Mesendoderm (in vitro differentiated cells): ENCODE results near the gene WDR33.

ENCODE experiments used
- DNase-seq: peaks from one replicate; pipeline ENCODE4 v3.0.0; 2013
- H2AK5ac ChIP-seq: 2 replicates; pipeline ENCODE4 v1.6.1; 2013; ENCODE audit warnings: low read length, inconsistent platforms
- H2BK120ac ChIP-seq: 2 replicates; pipeline ENCODE4 v1.6.1; 2013; ENCODE audit warnings: low read depth, mild to moderate bottlenecking, low read length, moderate library complexity, mixed read lengths
- H2BK15ac ChIP-seq: replicated peaks from 2 replicates; pipeline ENCODE4 v1.6.1; 2013; ENCODE audit warnings: low read depth, mild to moderate bottlenecking, moderate library complexity
- H2BK5ac ChIP-seq: 2 replicates; pipeline ENCODE4 v1.6.1; 2013; ENCODE audit warnings: low read length, inconsistent platforms
- H3K18ac ChIP-seq: 2 replicates; pipeline ENCODE4 v1.6.1; 2013; ENCODE audit warnings: mild to moderate bottlenecking, low read length, mixed read lengths
- H3K23ac ChIP-seq: one replicate; pipeline ENCODE4 v1.6.1; 2013; ENCODE audit warnings: low read length
- H3K27ac ChIP-seq: 2 replicates; pipeline ENCODE4 v1.5.1; 2013; ENCODE audit warnings: low read depth, mild to moderate bottlenecking, inconsistent platforms, low read length, moderate library complexity
- H3K27me3 ChIP-seq: 2 replicates; pipeline ENCODE4 v1.6.1; 2013; ENCODE audit warnings: low read length, control low read depth, mild to moderate bottlenecking, inconsistent platforms; ENCODE audit not compliant: insufficient read depth, poor library complexity
- H3K36me3 ChIP-seq: 2 replicates; pipeline ENCODE4 v1.6.1; 2013; ENCODE audit warnings: low read length, inconsistent platforms; ENCODE audit not compliant: control insufficient read depth, insufficient read depth
- H3K4ac ChIP-seq: one replicate; pipeline ENCODE4 v1.6.1; 2013; ENCODE audit warnings: low read depth, mild to moderate bottlenecking, low read length, moderate library complexity
- H3K4me1 ChIP-seq: 2 replicates; pipeline ENCODE4 v1.6.1; 2013; ENCODE audit warnings: low read depth, low read length, inconsistent platforms; ENCODE audit not compliant: control insufficient read depth
- H3K4me2 ChIP-seq: 2 replicates; pipeline ENCODE4 v1.6.1; 2013; ENCODE audit warnings: low read length
- H3K4me3 ChIP-seq: 2 replicates; pipeline ENCODE4 v1.5.1; 2013; ENCODE audit warnings: mild to moderate bottlenecking, low read length
- H3K56ac ChIP-seq: one replicate; pipeline ENCODE4 v1.6.1; 2013; ENCODE audit warnings: low read length
- H3K79me1 ChIP-seq: 2 replicates; pipeline ENCODE4 v1.6.1; 2013; ENCODE audit warnings: low read length, inconsistent platforms
- H3K79me2 ChIP-seq: 2 replicates; pipeline ENCODE4 v1.6.1; 2013; ENCODE audit warnings: mild to moderate bottlenecking, low read length; ENCODE audit not compliant: control insufficient read depth, insufficient read depth
- H3K9ac ChIP-seq: 2 replicates; pipeline ENCODE4 v1.6.1; 2013; ENCODE audit warnings: low read length, inconsistent platforms
- H4K5ac ChIP-seq: one replicate; pipeline ENCODE4 v1.6.1; 2013; ENCODE audit warnings: low read length
- H4K8ac ChIP-seq: one replicate; pipeline ENCODE4 v1.6.1; 2013; ENCODE audit warnings: low read depth, mild to moderate bottlenecking, control low read depth, low read length, moderate library complexity
- WGBS: extraction: QIAGEN DNeasy Blood & Tissue Kit; methylation state at CpG from one replicate; pipeline ENCODE4 v1.1.7; 2013; ENCODE audit warnings: low lambda C conversion rate, missing lambda C conversion rate; ENCODE audit not compliant: insufficient coverage; ENCODE audit errors: extremely low coverage; 5-methylcytosine and 5-hydroxymethylcytosine counted together

The WDR33 gene

GRCh38 chr2:127658146-127658545 lies 152.8 kb downstream of the WDR33 start:
- WGBS, result no CpG with 5 or more reads among the region's 6 CpGs
- no peaks in the 10 kb centered on the region for H3K79me1 ChIP-seq

GRCh38 chr2:127657232-127657595 lies 153.8 kb downstream of the WDR33 start:
- H3K36me3 ChIP-seq, result no peaks in the 10 kb centered on the region
- H3K4me1 ChIP-seq, result no peaks in the 10 kb centered on the region
- no peak overlapping the region for H2BK15ac ChIP-seq
- no CpG with 5 or more reads among the region's 17 CpGs for WGBS
- H3K79me1 ChIP-seq, result no peaks in the 10 kb centered on the region
- no peak overlapping the region for H3K23ac ChIP-seq
- no peak overlapping the region for H3K27ac ChIP-seq
- DNase-seq, result no peak
- H3K4me2 ChIP-seq, result no peak overlapping the region
- H2AK5ac ChIP-seq, result no peak overlapping the region
- H2BK5ac ChIP-seq, result no peak overlapping the region
- H3K56ac ChIP-seq, result no peak overlapping the region
- no peaks in the 10 kb centered on the region for H3K79me2 ChIP-seq
- H4K8ac ChIP-seq, result no peak overlapping the region
- no peak overlapping the region for H3K9ac ChIP-seq
- H3K4me3 ChIP-seq, result no peak overlapping the region
- no peak overlapping the region for H4K5ac ChIP-seq
- no peak overlapping the region for H3K4ac ChIP-seq
- H3K27me3 ChIP-seq, result no peaks in the 10 kb centered on the region
- H2BK120ac ChIP-seq, result no peak overlapping the region
- H3K18ac ChIP-seq, result no peak overlapping the region

More at GRCh38 chr2:127658146-127658545, 152.8 kb downstream of the WDR33 start:
- Histone ChIP-seq H3K36me3 (no peaks in the 10 kb centered on the region), H3K56ac (no peak overlapping the region), H3K4me1 (no peaks in the 10 kb centered on the region), H2BK15ac (no peak overlapping the region), H3K4me3 (no peak overlapping the region), H4K5ac (no peak overlapping the region), H3K18ac (no peak overlapping the region), H3K27me3 (no peaks in the 10 kb centered on the region), H3K9ac (no peak overlapping the region), H2AK5ac (no peak overlapping the region), H2BK120ac (no peak overlapping the region), H3K4me2 (no peak overlapping the region), H3K27ac (no peak overlapping the region), H3K4ac (no peak overlapping the region), H2BK5ac (no peak overlapping the region), H3K79me2 (no peaks in the 10 kb centered on the region), H3K23ac (no peak overlapping the region), H4K8ac (no peak overlapping the region)
- DNase-seq, result no peak

GRCh38 chr2:127656569-127657231 lies 154.3 kb downstream of the WDR33 start:
- Histone ChIP-seq H2BK15ac (no peak overlapping the region), H2BK5ac (no peak overlapping the region), H3K27ac (no peak overlapping the region), H3K4me2 (no peak overlapping the region), H3K9ac (no peak overlapping the region), H3K36me3 (no peaks in the 10 kb centered on the region), H2BK120ac (no peak overlapping the region), H3K56ac (no peak overlapping the region), H3K79me1 (no peaks in the 10 kb centered on the region), H3K4ac (no peak overlapping the region), H3K18ac (no peak overlapping the region), H3K79me2 (no peaks in the 10 kb centered on the region), H4K5ac (no peak overlapping the region), H3K23ac (no peak overlapping the region), H2AK5ac (no peak overlapping the region), H3K27me3 (no peaks in the 10 kb centered on the region), H3K4me3 (no peak overlapping the region), H3K4me1 (no peaks in the 10 kb centered on the region), H4K8ac (no peak overlapping the region)
- no CpG with 5 or more reads among the region's 15 CpGs for WGBS
- DNase-seq, result no peak

GRCh38 chr2:127655209-127656073 lies 155.5 kb downstream of the WDR33 start:
- H2AK5ac ChIP-seq, result no peak overlapping the region
- no peak for DNase-seq
- no peak overlapping the region for H3K4me2 ChIP-seq
- no peak overlapping the region for H2BK15ac ChIP-seq
- H4K8ac ChIP-seq, result no peak overlapping the region
- H3K4me1 ChIP-seq, result no peaks in the 10 kb centered on the region
- H4K5ac ChIP-seq, result no peak overlapping the region
- H3K56ac ChIP-seq, result no peak overlapping the region
- H3K79me1 ChIP-seq, result no peaks in the 10 kb centered on the region
- no peak overlapping the region for H3K18ac ChIP-seq
- no peaks in the 10 kb centered on the region for H3K36me3 ChIP-seq
- no peaks in the 10 kb centered on the region for H3K27me3 ChIP-seq
- no peak overlapping the region for H3K4me3 ChIP-seq
- H3K27ac ChIP-seq, result no peak overlapping the region
- no peaks in the 10 kb centered on the region for H3K79me2 ChIP-seq
- H2BK5ac ChIP-seq, result no peak overlapping the region
- H3K9ac ChIP-seq, result no peak overlapping the region
- H3K23ac ChIP-seq, result no peak overlapping the region
- no peak overlapping the region for H3K4ac ChIP-seq
- no CpG with 5 or more reads among the region's 16 CpGs for WGBS
- no peak overlapping the region for H2BK120ac ChIP-seq

- H3K4me1 ChIP-seq, result no peaks in the 10 kb centered on the region
- no peaks in the 10 kb centered on the region for H3K79me1 ChIP-seq
- no peak overlapping the region for H2AK5ac ChIP-seq
- no peak overlapping the region for H4K8ac ChIP-seq
- no peak overlapping the region for H2BK5ac ChIP-seq
- no peak overlapping the region for H3K4me2 ChIP-seq
- no peak overlapping the region for H3K56ac ChIP-seq
- no peak overlapping the region for H3K4ac ChIP-seq
- no peak overlapping the region for H2BK120ac ChIP-seq
- no peak for DNase-seq
- H3K36me3 ChIP-seq, result no peaks in the 10 kb centered on the region
- H3K9ac ChIP-seq, result no peak overlapping the region
- no peaks in the 10 kb centered on the region for H3K79me2 ChIP-seq
- H2BK15ac ChIP-seq, result no peak overlapping the region
- no peak overlapping the region for H3K27ac ChIP-seq
- no peaks in the 10 kb centered on the region for H3K27me3 ChIP-seq
- no peak overlapping the region for H3K4me3 ChIP-seq
- no peak overlapping the region for H3K23ac ChIP-seq
- H3K18ac ChIP-seq, result no peak overlapping the region
- no peak overlapping the region for H4K5ac ChIP-seq
- whole genome bisulfite sequencing, result no CpG with 5 or more reads among the region's 8 CpGs
Observed at GRCh38 chr2:127654838-127655175, 156.2 kb downstream of the WDR33 start.
